HG03571 (cell line): Measurements from ENCODE around the gene MINK1.
"Not testable (repeated sequence)": the region's sequence is repeated elsewhere in the genome, so short reads cannot be mapped to it uniquely, and the experiment has no call there.

ENCODE experiments used
- ATAC-seq: cut with Tn5 transposase; IDR thresholded peaks from one replicate; pipeline ENCODE4 v1.9.1; 2021; ENCODE audit not compliant: unreplicated experiment

Gene MINK1

DNA sequence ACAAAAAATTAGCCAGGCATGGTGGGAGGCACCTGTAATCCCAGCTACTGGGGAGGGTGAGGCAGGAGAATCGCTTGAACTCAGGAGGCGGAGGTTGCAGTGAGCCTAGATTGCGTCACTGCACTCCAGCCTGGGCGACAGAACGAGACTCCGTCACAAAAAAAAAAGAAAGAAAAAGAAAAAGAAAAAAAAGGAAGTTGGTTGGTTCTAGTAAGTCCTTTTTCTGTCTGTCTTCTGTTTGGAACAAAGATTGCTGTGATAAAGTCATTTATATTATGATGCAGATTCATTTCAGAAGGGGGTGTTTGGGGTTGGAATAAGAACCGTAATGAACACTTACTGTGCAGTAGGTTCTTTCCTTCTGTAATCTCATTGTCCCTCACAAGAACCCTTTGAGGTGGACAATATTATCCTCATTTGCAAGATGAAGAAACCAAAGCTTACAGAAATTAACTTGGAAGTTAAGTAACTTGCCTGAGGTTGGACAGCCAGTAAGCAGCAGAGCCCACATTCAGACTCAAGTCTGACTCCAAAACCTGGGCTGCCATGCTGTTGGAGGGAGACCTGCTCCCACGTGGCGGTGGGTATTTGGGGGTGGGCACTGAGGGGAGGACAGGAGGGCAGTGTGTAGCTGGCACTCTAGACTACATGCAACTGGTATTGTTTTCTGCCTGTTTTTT, 10.3 kb downstream of the MINK1 start:
- no peak for ATAC-seq

- ATAC-seq = no peak
Observed at GRCh38 chr17:4845118-4845517, 12.0 kb downstream of the MINK1 start.

DNA sequence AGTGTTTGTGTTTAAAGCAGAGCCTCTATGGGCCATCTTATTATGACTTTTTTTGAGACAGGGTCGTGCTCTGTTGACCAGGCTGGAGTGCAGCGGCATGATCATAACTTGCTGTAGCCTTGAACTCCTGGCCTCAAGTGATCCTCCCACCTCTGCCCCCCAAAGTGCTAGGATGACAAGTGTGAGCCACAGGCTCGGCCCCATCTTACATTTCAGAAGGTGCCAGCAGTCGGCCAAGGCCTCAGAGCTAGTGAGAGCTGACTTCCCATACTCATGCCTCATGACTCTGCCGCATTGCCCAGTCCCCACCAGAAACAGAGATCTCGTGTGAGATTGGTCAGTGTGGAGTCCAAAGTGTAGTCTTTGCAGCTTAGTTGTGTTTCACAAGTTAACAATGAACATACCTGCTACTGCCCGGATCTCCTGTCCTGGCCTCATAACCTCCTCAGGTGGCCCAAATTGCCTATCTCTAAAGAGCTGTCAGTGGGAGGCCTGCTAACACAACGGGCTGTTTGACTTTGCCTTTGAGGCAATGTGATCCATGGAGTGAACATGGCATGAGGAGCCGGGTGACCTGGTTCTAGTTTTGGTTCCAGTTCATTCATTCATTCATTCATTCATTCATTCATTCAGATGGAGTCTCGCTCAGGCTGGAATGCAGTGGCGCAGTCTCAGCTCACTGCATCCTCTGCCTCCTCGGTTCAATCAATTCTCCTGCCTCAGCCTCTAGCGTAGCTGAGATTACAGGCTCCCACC, 13.7 kb downstream of the MINK1 start:
- no peak for ATAC-seq

GRCh38 chr17:4849011-4849536, 15.9 kb downstream of the MINK1 start:
- ATAC-seq = no peak

- no peak for ATAC-seq
Observed at GRCh38 chr17:4850246-4850645, 17.1 kb downstream of the MINK1 start.

DNA sequence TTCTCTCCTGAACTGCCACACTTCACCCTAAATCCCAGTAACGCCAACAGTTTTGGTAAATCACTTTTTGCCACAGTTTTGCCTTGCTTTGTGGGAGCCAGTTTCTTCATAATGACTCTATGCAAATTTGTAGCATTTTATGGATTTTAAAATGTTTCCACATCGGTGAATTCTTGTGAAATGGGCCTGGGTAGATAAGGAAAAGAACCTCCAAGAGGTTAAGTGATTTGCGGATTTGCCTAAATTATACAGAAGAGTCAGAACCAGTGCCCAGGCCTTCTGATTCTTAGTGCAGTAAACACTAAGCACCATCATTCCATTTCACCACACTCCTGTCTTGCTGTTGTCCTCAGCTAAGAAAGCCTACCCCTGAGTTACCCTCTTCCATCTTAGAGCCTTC, 17.9 kb downstream of the MINK1 start:
- no peak for ATAC-seq

- ATAC-seq = no peak
Observed at GRCh38 chr17:4852567-4853207, 19.5 kb downstream of the MINK1 start.

- no peak for ATAC-seq
Observed at GRCh38 chr17:4853208-4853671, 20.1 kb downstream of the MINK1 start.

DNA sequence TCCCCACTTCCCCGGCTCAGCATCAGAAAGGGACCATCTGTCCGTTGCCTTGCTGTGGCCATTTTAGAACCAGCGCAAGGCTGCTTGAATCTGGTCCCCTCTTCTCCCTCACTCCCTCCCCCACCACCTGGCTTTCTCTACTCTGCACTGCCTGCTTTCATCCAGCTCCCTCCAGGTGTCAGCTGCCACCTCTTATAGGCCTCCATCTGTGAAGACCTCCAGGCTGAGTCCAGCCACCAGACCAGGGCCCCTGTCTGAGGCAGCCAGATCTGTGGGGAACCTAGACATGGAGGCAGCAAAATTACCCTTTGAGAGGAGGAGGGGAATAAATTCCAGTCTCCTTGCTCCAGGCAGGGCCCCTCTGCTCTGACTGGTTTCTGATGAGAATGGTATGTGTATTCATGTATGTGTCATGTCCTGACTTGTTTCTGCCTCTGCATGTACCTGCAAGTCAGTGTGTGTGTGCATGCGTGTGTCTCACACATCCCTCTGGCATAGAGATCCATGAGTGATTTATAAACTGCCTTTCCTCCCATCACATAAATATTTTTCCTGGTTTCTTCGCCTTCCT, 21.1 kb downstream of the MINK1 start:
- ATAC-seq = no peak

GRCh38 chr17:4856271-4856936, 23.3 kb downstream of the MINK1 start:
- no peak for ATAC-seq

GRCh38 chr17:4856937-4857314, 23.8 kb downstream of the MINK1 start:
- no peak for ATAC-seq

- ATAC-seq = not testable (repeated sequence)
Observed at GRCh38 chr17:4857347-4857746, 24.2 kb downstream of the MINK1 start.

DNA sequence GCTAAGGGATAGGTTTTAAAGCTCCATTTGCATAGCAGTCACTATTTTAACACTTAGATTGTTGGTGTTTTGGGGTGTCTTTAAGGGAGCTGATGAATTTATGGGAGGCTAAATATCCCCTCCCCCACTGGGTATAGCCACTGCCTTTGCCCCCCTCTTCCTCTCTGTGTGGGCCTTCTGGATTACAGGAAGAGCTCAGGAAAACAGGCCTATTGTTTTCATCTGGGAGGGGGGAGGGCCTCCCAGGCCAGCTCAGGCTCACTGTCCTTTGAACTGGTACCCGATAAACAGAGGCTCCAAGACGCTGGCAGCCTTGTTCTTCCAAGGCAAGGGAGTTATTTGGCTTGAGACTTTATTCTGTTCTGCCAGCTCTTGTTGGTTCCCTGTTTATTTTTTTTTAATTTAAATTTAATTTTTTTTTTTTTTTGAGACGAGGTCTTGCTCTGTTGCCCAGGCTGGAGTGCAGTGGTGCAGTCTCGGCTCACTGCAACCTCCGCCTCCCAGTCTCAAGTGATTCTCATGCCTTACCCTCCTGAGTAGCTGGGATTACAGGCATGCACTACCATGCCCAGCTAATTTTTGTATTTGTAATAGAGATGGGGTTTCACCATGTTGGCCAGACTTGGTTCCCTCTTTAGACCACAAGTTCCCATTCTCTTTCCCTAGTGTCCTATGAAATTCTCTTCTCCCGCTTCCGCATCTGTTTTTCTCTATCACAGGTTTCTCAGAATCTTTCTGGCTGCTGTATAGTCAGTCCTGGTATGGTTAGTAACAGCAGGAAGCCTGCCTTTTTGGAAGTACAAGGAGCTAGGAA, 25.1 kb downstream of the MINK1 start:
- no peak for ATAC-seq

DNA sequence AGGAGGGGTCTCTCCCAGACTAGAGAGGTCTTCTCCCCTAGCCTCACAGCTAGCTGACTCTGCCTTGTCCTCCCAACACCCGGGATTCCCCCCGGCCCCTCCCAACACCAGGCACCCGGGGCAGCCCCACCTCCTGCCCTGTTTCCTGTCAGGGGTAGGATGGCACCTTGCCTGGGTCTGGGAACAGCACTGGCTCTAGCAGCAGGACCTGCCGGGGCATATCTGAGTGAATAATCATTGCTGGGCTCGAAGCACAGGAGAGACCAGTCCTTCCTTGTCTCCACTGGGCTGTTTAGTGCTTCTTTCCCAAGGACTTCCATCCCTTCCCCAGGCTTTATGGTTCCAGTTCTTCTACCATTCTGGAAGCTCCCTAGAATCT, 25.7 kb downstream of the MINK1 start:
- no peak for ATAC-seq

DNA sequence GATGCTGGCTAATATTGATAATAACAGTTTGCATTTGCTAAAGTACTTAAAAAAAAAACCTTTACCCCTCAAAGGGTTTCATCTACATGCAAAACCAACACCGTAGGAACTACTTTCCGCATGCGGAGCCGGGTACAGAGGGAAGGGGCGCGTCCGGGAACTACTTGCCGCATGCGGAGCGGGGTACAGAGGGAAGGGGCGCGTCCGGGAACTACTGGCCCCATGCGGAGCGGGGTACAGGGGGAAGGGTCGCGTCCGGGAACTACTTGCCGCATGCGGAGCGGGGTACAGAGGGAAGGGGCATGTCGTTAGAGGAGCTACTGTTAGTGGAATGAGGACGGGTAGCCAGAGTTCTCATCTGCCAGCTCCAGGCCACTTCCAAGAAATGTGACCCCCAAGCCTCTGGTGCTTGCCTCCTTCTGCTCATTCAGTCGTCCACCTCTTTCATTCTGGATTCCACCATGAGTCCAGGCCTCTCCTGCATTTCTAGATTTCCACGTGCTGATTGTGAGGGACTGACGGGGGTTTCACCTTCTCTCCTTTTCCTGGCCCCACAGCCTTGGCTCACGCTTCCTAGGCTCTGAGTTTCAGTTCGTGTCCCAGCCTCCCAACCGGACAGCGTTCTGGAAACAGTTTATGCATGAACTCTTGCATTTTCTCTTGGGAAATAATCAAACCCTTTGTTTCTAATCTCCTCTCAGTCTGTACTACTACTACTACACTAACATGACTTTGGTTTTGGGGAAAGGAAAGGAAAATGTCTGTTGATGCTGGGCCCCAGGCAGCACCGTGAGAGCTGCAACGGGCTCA, 26.9 kb downstream of the MINK1 start:
- ATAC-seq = no peak

- ATAC-seq = no peak
Observed at GRCh38 chr17:4860651-4861050, 27.5 kb downstream of the MINK1 start.

DNA sequence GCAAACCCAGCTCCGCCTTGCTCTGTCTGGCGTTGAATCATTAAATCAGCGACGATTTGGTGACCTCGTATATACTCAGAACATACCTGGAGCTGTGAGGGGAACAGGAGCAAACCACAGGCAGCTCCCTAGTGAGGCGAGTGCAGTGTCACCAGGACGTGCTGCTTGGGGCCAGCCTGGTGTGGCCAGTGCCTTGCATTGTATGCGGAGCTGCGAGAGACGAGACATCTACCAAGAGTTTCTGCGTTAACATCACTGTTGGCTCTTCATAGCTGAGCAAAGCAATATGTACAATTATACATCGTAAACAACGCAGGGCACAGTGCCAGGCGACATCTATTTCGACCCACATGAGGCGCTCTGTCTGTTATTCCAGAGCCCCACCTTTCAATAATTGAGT, 27.9 kb downstream of the MINK1 start:
- no peak for ATAC-seq

GRCh38 chr17:4862720-4863119, 29.6 kb downstream of the MINK1 start:
- ATAC-seq = no peak

- no peak for ATAC-seq
Observed at GRCh38 chr17:4863321-4863720, 30.2 kb downstream of the MINK1 start.
